MM.1S (cell line): ENCODE data around the gene MICAL2.

Source experiments
- DNase-seq: peaks from one replicate; pipeline ENCODE4 v3.0.0-alpha.2; 2015
- H2AFZ ChIP-seq: fragments of 300-600 bp; sonication (generic); 2 replicates; pipeline ENCODE4 v1.6.0; 2016; ENCODE audit warnings: antibody characterized with exemption, low read length
- H3F3A ChIP-seq: fragments of 300-600 bp; sonication (generic); 2 replicates; pipeline ENCODE4 v1.6.1; 2016; ENCODE audit warnings: mild to moderate bottlenecking, antibody characterized with exemption, low read length, moderate library complexity, mixed read lengths; ENCODE audit not compliant: insufficient read depth
- H3K27ac ChIP-seq: fragments of 300-600 bp; sonication (generic); 2 replicates; pipeline ENCODE4 v1.5.1; 2016; ENCODE audit warnings: mild to moderate bottlenecking, low read length
- H3K27me3 ChIP-seq: fragments of 300-600 bp; sonication (generic); replicated peaks from 2 replicates; pipeline ENCODE4 v1.6.0; 2016; ENCODE audit warnings: low read length; ENCODE audit not compliant: insufficient read depth
- H3K36me3 ChIP-seq: fragments of 300-600 bp; sonication (generic); replicated peaks from 2 replicates; pipeline ENCODE4 v1.6.1; 2016; ENCODE audit warnings: mild to moderate bottlenecking, low read length, mixed read lengths; ENCODE audit not compliant: insufficient read depth
- H3K4me1 ChIP-seq: fragments of 300-600 bp; sonication (generic); 2 replicates; pipeline ENCODE4 v1.6.1; 2016; ENCODE audit warnings: low read length, mixed read lengths
- H3K4me2 ChIP-seq: fragments of 300-600 bp; sonication (generic); 2 replicates; pipeline ENCODE4 v1.6.0; 2016; ENCODE audit warnings: low read depth, low read length
- H3K4me3 ChIP-seq: fragments of 300-600 bp; sonication (generic); 2 replicates; pipeline ENCODE4 v1.5.1; 2016; ENCODE audit warnings: low read length, mixed read lengths
- H3K79me2 ChIP-seq: fragments of 300-600 bp; sonication (generic); 2 replicates; pipeline ENCODE4 v1.6.1; 2016; ENCODE audit warnings: mixed run types, low read length, mixed read lengths
- H3K9ac ChIP-seq: fragments of 300-600 bp; sonication (generic); 2 replicates; pipeline ENCODE4 v1.6.1; 2016; ENCODE audit warnings: low read length, mixed read lengths
- H3K9me2 ChIP-seq: fragments of 300-600 bp; sonication (generic); replicated peaks from 2 replicates; pipeline ENCODE4 v1.6.1; 2016; ENCODE audit warnings: mild to moderate bottlenecking, low read length, mixed read lengths; ENCODE audit not compliant: insufficient read depth
- H3K9me3 ChIP-seq: fragments of 300-600 bp; sonication (generic); replicated peaks from 2 replicates; pipeline ENCODE4 v1.6.1; 2016; ENCODE audit warnings: mild to moderate bottlenecking, low read length, mixed read lengths; ENCODE audit not compliant: insufficient read depth
- H4K20me1 ChIP-seq: fragments of 300-600 bp; sonication (generic); 2 replicates; pipeline ENCODE4 v1.6.1; 2016; ENCODE audit warnings: mild to moderate bottlenecking, low read length, moderate library complexity, mixed read lengths; ENCODE audit not compliant: insufficient read depth
- CTCF ChIP-seq: fragments of 300-600 bp; sonication (generic); IDR thresholded peaks from 2 replicates; pipeline ENCODE4 v1.5.1; 2016; ENCODE audit warnings: antibody characterized with exemption, low read length, mixed read lengths
- EZH2 ChIP-seq: fragments of 300-600 bp; sonication (generic); optimal IDR thresholded peaks from 2 replicates; pipeline ENCODE3; 2017; ENCODE audit warnings: low read depth, mild to moderate bottlenecking, antibody characterized with exemption, low read length, mixed read lengths
- EZH2phosphoT487 ChIP-seq: fragments of 300-600 bp; sonication (generic); IDR thresholded peaks from 2 replicates; pipeline ENCODE4 v1.6.1; 2018; ENCODE audit warnings: antibody characterized with exemption, low read length

Gene MICAL2

GRCh38 chr11:12248330-12248729, 137.9 kb downstream of the MICAL2 start:
- Histone ChIP-seq H3K9ac (no peak overlapping the region), H3K27me3 (no peaks in the 10 kb centered on the region), H3K36me3 (no peaks in the 10 kb centered on the region), H3K79me2 (no peaks in the 10 kb centered on the region), H3K9me3 (no peaks in the 10 kb centered on the region), H3K4me2 (no peak overlapping the region), H3K9me2 (no peaks in the 10 kb centered on the region), H3K4me3 (no peak overlapping the region), H3F3A (0 out of 2 replicates have a peak, but pooled peaks cover 4% of the 10 kb centered on the region), H3K4me1 (peaks cover 26% of the 10 kb centered on the region), H2AFZ (no peak overlapping the region), H3K27ac (no peak overlapping the region), H4K20me1 (no peaks in the 10 kb centered on the region)
- DNase-seq: no peak
- no peak for TF ChIP-seq EZH2phosphoT487
- TF ChIP-seq EZH2: no peak
- TF ChIP-seq CTCF: no peak

- Histone ChIP-seq H3F3A (0 out of 2 replicates have a peak, but pooled peaks cover 4% of the 10 kb centered on the region), H3K36me3 (no peaks in the 10 kb centered on the region), H3K4me3 (no peak overlapping the region), H3K4me2 (no peak overlapping the region), H3K27ac (no peak overlapping the region), H4K20me1 (no peaks in the 10 kb centered on the region), H3K4me1 (peaks cover 16% of the 10 kb centered on the region), H3K9me2 (no peaks in the 10 kb centered on the region), H3K9me3 (no peaks in the 10 kb centered on the region), H3K79me2 (no peaks in the 10 kb centered on the region), H3K27me3 (no peaks in the 10 kb centered on the region), H3K9ac (no peak overlapping the region), H2AFZ (no peak overlapping the region)
- TF ChIP-seq EZH2phosphoT487 (no peak), EZH2 (no peak), CTCF (no peak)
- DNase-seq: no peak
Measured at GRCh38 chr11:12249590-12250260, 139.3 kb downstream of the MICAL2 start.

- H3K79me2 ChIP-seq: no peaks in the 10 kb centered on the region
- no peak overlapping the region for H3K4me3 ChIP-seq
- no peaks in the 10 kb centered on the region for H3K36me3 ChIP-seq
- H3K27me3 ChIP-seq: no peaks in the 10 kb centered on the region
- no peak for DNase-seq
- H2AFZ ChIP-seq: no peak overlapping the region
- no peaks in the 10 kb centered on the region for H4K20me1 ChIP-seq
- H3K27ac ChIP-seq: no peak overlapping the region
- no peak overlapping the region for H3K4me2 ChIP-seq
- H3K9ac ChIP-seq: no peak overlapping the region
- H3F3A ChIP-seq: no peaks in the 10 kb centered on the region
- no peaks in the 10 kb centered on the region for H3K9me3 ChIP-seq
- TF ChIP-seq EZH2 (no peak), CTCF (no peak), EZH2phosphoT487 (no peak)
- H3K9me2 ChIP-seq: no peaks in the 10 kb centered on the region
- no peaks in the 10 kb centered on the region for H3K4me1 ChIP-seq
Measured at GRCh38 chr11:12251666-12252560, 141.5 kb downstream of the MICAL2 start.
